Naive thymus-derived CD8-positive, alpha-beta T cell (primary cell): ENCODE measurements around the gene RLBP1. TPM values are rescaled to one million over a fixed set of nuclear protein-coding genes. Genes with fewer than 3 reads are reported as not detected.

ENCODE experiments used
- ATAC-seq, 2 donors: fragments of 150-1000 bp; cut with Tn5 transposase in 1 of 2; sonication (Bioruptor Pico), chemical (Tn5 transposase) in 1 of 2; 1 replicate in 1 of 2; 2 replicates in 1 of 2; pipeline ENCODE4 v1.10.0; 2021; ENCODE audit warnings: mild to moderate bottlenecking in 2 of 2, moderate library complexity in 2 of 2
- POLR2A ChIA-PET: fragments of 350-600 bp; sonication (Branson Sonifier 250); formaldehyde crosslinking; loops from one replicate; lab custom pipeline; 2021; ENCODE audit warnings: antibody characterized with exemption; lab: Charles Lee
- DNase-seq, 10 donors: peaks; one replicate each; pipeline versions ENCODE4 v3.0.0 to v3.0.0-alpha.2; 2020 to 2022
- H3K27ac Mint-ChIP-seq, 10 donors: one replicate each; pipeline ENCODE4 v1.8.0; 2020 to 2022; ENCODE audit warnings: mild to moderate bottlenecking in 10 of 10, mixed read lengths in 10 of 10, moderate library complexity in 4 of 10, inconsistent platforms in 1 of 10
- H3K27me3 Mint-ChIP-seq, 5 donors: one replicate each; pipeline ENCODE4 v1.8.0; 2021 to 2022; ENCODE audit warnings: mixed read lengths in 5 of 5
- H3K36me3 Mint-ChIP-seq, 3 donors: one replicate each; pipeline ENCODE4 v1.8.0; 2020 to 2022; ENCODE audit warnings: mixed read lengths in 3 of 3, mild to moderate bottlenecking in 2 of 3, inconsistent platforms in 1 of 3
- H3K4me1 Mint-ChIP-seq, 4 donors: one replicate each; pipeline ENCODE4 v1.8.0; 2021 to 2022; ENCODE audit warnings: mixed read lengths in 4 of 4
- H3K4me3 Mint-ChIP-seq, 10 donors: one replicate each; pipeline ENCODE4 v1.8.0; 2020 to 2022; ENCODE audit warnings: mild to moderate bottlenecking in 10 of 10, mixed read lengths in 10 of 10, moderate library complexity in 6 of 10, inconsistent platforms in 1 of 10
- H3K9me3 Mint-ChIP-seq, 9 donors: one replicate each; pipeline ENCODE4 v1.8.0; 2020 to 2022; ENCODE audit warnings: mixed read lengths in 9 of 9, mild to moderate bottlenecking in 3 of 9, inconsistent platforms in 1 of 9, moderate library complexity in 1 of 9
- polyA plus RNA-seq, 3 donors: library from polyadenylated mRNA; unstranded; fragments of 300-500 nt; fragmentation: Illumina TruSeq; gene quantifications; one replicate each; pipeline ENCODE4 v1.2.3, GENCODE V29; 2021
- total RNA-seq, 8 experiments: library from RNA in 2 of 8; stranded (reverse) in 2 of 8; gene quantifications; one replicate each; pipeline ENCODE4 v1.2.3 and lab custom pipeline; 2021 to 2026

Gene RLBP1
- total and polyA plus RNA-seq, 5 experiments from 2014 or later: not detected

DNA sequence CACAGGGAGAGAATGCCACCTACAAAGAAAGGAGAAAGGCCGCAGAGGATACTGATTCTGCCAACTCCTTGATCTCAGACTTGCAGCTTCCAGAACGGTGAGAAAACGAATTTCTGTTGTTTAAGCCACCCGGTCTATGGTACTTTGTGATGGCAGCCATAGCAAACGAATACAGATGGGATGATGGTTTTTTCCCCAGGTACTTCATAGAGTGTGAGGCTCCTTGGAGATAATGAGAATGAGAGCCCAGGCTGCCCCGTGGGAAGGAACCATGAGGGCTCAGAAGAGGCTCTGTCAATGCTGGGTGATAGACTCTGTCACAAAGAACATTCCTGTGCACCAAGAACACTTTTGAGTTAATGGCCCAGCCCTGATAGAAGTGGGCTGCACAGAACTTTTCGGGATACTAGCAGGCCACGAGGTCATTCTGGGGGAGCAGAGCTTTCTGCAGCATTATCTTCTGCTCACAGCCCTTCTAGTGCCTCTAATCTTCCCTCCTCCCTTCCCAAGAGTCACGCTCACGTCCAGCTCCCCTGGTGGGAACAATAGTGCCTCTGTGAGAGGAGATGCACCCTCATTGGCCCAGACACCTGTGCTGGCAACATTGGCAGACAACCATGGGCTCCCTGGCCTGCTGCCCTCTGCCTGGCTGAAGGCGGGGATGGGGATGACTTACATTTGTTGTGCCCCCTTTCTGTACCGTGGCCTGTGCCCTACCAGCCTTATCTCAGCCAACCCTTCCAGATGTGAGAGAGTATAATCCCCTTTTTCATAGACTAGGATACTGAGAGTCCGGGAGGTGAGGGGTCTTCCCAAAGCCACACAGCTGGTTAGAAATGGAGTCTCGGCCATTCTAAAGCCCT, 5.2 kb upstream of the RLBP1 start:
- H3K4me1 Mint-ChIP-seq: no peaks in the 10 kb centered on the region
- no peak overlapping the region for H3K4me3 Mint-ChIP-seq
- POLR2A ChIA-PET: no interaction called here

GRCh38 chr15:89225588-89225987, 4.2 kb upstream of the RLBP1 start:
- Mint-ChIP-seq H3K27ac (peak overlapping the region in 1 of 10 donors; percentile 37), H3K27me3 (peaks cover 0 to 14% (median 3%) of the 10 kb centered on the region in 5 donors), H3K36me3 (no peaks in the 10 kb centered on the region), H3K4me1 (no peaks in the 10 kb centered on the region), H3K9me3 (no peaks in the 10 kb centered on the region), H3K4me3 (no peak overlapping the region)
- POLR2A ChIA-PET: no interaction called here
- ATAC-seq (no peak), DNase-seq (no peak)

More for the DNA sequence above, 5.2 kb upstream of the RLBP1 start:
- Mint-ChIP-seq H3K9me3 (no peaks in the 10 kb centered on the region), H3K27ac (peak overlapping the region in 1 of 10 donors; percentile 7), H3K27me3 (peaks cover 0 to 18% (median 3%) of the 10 kb centered on the region in 5 donors), H3K36me3 (no peaks in the 10 kb centered on the region)
- ATAC-seq (no peak), DNase-seq (no peak)

DNA sequence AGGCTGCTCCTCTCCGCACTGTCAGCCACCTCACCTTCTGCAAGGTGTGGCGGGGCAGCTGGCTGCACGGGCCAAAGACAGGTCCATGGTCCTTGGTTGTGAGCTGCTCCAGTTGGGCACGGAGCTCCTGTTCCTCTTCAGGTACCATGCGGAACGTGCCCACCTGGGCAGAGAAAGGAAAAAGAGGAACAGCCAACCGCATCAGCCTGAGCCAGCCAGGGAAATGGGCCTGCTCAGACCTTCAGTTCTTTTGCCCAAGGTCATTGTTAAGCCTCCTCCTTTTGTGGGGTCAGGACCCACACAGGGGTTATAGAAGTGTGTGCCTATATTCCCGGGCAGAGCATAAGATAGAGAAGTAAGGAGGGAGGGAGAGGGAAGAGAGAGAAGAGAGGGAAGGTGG, 2.8 kb downstream of the RLBP1 start:
- DNase-seq: no peak
- Mint-ChIP-seq H3K36me3 (no peaks in the 10 kb centered on the region), H3K4me3 (no peak overlapping the region), H3K27me3 (peaks cover 0 to 4% (median 0%) of the 10 kb centered on the region in 5 donors), H3K4me1 (no peaks in the 10 kb centered on the region), H3K9me3 (no peaks in the 10 kb centered on the region), H3K27ac (peak overlapping the region in 1 of 10 donors; percentile 3)
- ATAC-seq: no peak
- POLR2A ChIA-PET: no interaction called here

- POLR2A ChIA-PET: no interaction called here
- Mint-ChIP-seq H3K27ac (no peak overlapping the region), H3K9me3 (no peaks in the 10 kb centered on the region), H3K27me3 (peaks cover 0 to 4% (median 0%) of the 10 kb centered on the region in 5 donors), H3K4me1 (no peaks in the 10 kb centered on the region), H3K4me3 (no peak overlapping the region), H3K36me3 (no peaks in the 10 kb centered on the region)
- DNase-seq (no peak), ATAC-seq (no peak)
Measured at GRCh38 chr15:89217686-89218376, 3.5 kb downstream of the RLBP1 start.

DNA sequence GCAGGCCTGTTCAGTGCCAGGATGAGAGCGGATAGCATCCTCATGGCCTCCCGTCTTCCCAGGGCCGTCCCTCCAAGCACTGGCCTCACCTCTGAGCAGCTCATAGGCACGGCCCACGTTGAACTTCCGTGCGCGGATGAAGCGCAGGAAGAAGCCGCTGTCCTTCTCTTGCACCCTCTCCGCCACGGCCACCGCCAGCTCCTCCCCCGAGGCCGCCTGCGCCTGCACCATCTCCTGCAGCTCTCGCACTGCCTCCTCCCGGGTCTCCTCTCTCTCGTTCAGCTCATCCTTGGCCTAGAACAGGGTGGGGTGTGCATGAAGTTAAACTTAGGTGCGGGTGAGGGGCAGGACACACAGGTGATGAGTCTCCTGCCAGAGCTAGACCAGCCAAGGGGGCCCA, 4.3 kb downstream of the RLBP1 start:
- H3K4me3 Mint-ChIP-seq: no peak overlapping the region
- DNase-seq: no peak
- H3K27me3 Mint-ChIP-seq: peaks cover 0 to 4% (median 0%) of the 10 kb centered on the region in 5 donors
- no peak overlapping the region for H3K27ac Mint-ChIP-seq
- H3K36me3 Mint-ChIP-seq: no peaks in the 10 kb centered on the region
- POLR2A ChIA-PET: no interaction called here
- no peaks in the 10 kb centered on the region for H3K9me3 Mint-ChIP-seq
- ATAC-seq: no peak
- H3K4me1 Mint-ChIP-seq: no peaks in the 10 kb centered on the region

GRCh38 chr15:89215627-89216026, 5.8 kb downstream of the RLBP1 start:
- ATAC-seq: no peak
- Mint-ChIP-seq H3K9me3 (no peaks in the 10 kb centered on the region), H3K27me3 (peaks cover 0 to 2% (median 0%) of the 10 kb centered on the region in 5 donors), H3K36me3 (no peaks in the 10 kb centered on the region), H3K4me1 (no peaks in the 10 kb centered on the region), H3K27ac (no peak overlapping the region), H3K4me3 (no peak overlapping the region)
- no peak for DNase-seq
- POLR2A ChIA-PET: no interaction called here

DNA sequence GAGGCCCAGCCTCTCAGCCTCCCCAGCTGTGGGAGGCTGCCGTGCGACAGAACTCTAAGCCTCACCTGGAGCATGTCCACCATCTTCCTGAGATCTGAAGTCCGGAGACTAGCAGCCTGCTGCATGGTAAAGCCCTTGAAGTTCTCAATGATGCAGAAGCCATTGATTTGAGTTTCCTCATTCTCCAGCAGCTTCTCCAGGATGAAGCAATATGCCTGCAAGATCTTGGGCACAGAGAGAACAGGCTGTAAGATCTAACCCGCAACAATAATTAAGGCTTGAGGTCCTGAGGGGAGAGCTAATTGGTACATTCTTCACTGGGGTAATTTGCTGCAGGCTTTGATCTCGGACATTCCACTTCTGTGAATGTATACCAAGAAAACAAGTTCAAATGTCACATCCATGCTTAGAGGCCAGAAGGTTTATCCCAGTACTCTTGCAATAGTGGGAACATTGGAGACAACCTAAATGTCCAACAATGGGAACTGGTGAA, 9.7 kb downstream of the RLBP1 start:
- no peaks in the 10 kb centered on the region for H3K9me3 Mint-ChIP-seq
- no peak overlapping the region for H3K4me3 Mint-ChIP-seq
- H3K27me3 Mint-ChIP-seq: peaks cover 0 to 4% (median 2%) of the 10 kb centered on the region in 5 donors
- no peak for DNase-seq
- POLR2A ChIA-PET: no interaction called here
- peaks cover 0 to 5% (median 5%) of the 10 kb centered on the region in 4 donors for H3K4me1 Mint-ChIP-seq
- no peak overlapping the region for H3K27ac Mint-ChIP-seq
- ATAC-seq: no peak
- no peaks in the 10 kb centered on the region for H3K36me3 Mint-ChIP-seq

- no peaks in the 10 kb centered on the region for H3K9me3 Mint-ChIP-seq
- POLR2A ChIA-PET: no interaction called here
Measured at GRCh38 chr15:89209057-89209456, 12.3 kb downstream of the RLBP1 start.

DNA sequence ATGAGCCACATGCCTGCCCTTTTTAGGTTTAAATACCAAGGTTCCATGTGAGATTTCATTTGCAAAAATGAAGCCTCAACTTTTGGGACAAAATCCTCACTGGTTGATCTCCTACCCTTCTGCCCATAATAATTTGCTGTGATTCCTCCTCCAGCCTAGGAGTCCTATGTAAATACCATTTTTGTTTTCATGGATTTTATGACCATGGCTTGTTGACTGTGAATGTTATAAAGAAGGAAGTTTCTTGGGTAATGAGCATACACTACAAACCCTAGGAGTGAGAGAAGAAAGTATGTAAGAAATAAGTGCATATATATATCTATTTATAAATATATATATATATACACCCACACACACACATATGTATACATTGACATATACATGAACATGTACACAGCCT, 13.1 kb downstream of the RLBP1 start:
- peaks cover 11 to 29% (median 25%) of the 10 kb centered on the region in 4 donors for H3K4me1 Mint-ChIP-seq
- H3K4me3 Mint-ChIP-seq: no peak overlapping the region
- no peaks in the 10 kb centered on the region for H3K36me3 Mint-ChIP-seq
- no peak for DNase-seq
- peaks cover 0 to 4% (median 1%) of the 10 kb centered on the region in 5 donors for H3K27me3 Mint-ChIP-seq
- ATAC-seq: no peak
- no peaks in the 10 kb centered on the region for H3K9me3 Mint-ChIP-seq
- POLR2A ChIA-PET: no interaction called here
- no peak overlapping the region for H3K27ac Mint-ChIP-seq

More at GRCh38 chr15:89209057-89209456, 12.3 kb downstream of the RLBP1 start:
- ATAC-seq (no peak), DNase-seq (no peak)
- Mint-ChIP-seq H3K27me3 (peaks cover 0 to 4% (median 1%) of the 10 kb centered on the region in 5 donors), H3K36me3 (no peaks in the 10 kb centered on the region), H3K4me1 (peaks cover 5 to 21% (median 18%) of the 10 kb centered on the region in 4 donors), H3K4me3 (no peak overlapping the region), H3K27ac (no peak overlapping the region)

- peak; percentile 95 to 98 for ATAC-seq
- H3K27me3 Mint-ChIP-seq: peaks cover 0 to 4% (median 1%) of the 10 kb centered on the region in 5 donors
- POLR2A ChIA-PET: interaction anchor here (0.7 kb wide), 2 partner anchors 32 to 310 kb away, joined by 3 to 6 read pairs; no protein-coding TSS in a partner anchor
- H3K9me3 Mint-ChIP-seq: no peaks in the 10 kb centered on the region
- no peaks in the 10 kb centered on the region for H3K36me3 Mint-ChIP-seq
- peak overlapping the region in 3 of 10 donors; percentile 6 to 20 (median 14) for H3K4me3 Mint-ChIP-seq
- peaks cover 11 to 29% (median 26%) of the 10 kb centered on the region in 4 donors for H3K4me1 Mint-ChIP-seq
- peak; percentile 51 to 81 (median 68) for DNase-seq
- H3K27ac Mint-ChIP-seq: peak overlapping the region in 3 of 10 donors; percentile 21 to 63 (median 62)
Measured at GRCh38 chr15:89206908-89207331, 14.5 kb downstream of the RLBP1 start.

DNA sequence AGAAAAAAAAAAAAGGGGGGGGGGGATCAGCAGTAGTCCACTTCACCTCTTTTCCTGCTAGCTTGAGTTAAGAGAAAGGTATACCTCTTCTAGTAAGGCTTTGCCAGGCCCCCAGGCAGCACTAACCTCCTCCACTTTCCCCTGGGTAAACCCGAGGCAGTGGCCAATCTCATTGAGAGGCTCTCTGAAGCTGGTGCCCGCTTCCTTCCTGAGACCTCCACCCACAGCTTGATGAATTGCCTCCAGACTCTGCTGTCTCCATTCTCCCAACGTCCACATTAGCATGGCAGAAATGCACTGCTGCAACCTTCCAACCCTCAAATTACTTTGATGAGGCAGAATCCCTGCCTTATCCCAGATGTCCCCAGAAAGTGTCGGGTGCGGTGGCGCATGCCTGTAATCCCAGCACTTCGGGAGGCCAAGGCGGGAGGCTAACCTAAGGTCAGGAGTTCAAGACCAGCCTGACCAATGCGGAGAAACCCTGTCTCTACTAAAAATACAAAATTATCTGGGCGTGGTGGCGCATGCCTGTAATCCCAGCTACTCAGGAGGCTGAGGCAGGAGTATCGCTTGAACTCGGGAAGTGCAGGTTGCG, 15.3 kb downstream of the RLBP1 start:
- H3K9me3 Mint-ChIP-seq: no peaks in the 10 kb centered on the region
- H3K4me1 Mint-ChIP-seq: peaks cover 11 to 29% (median 26%) of the 10 kb centered on the region in 4 donors
- no peak for ATAC-seq
- H3K4me3 Mint-ChIP-seq: no peak overlapping the region
- H3K27ac Mint-ChIP-seq: peak overlapping the region in 1 of 10 donors; percentile 37
- no peak for DNase-seq
- POLR2A ChIA-PET: interaction anchor here (0.7 kb wide), 1 partner anchor 33 kb away, joined by 6 read pairs; no protein-coding TSS in a partner anchor
- H3K36me3 Mint-ChIP-seq: peaks cover 0 to 5% (median 0%) of the 10 kb centered on the region in 3 donors
- H3K27me3 Mint-ChIP-seq: peaks cover 0 to 4% (median 1%) of the 10 kb centered on the region in 5 donors

DNA sequence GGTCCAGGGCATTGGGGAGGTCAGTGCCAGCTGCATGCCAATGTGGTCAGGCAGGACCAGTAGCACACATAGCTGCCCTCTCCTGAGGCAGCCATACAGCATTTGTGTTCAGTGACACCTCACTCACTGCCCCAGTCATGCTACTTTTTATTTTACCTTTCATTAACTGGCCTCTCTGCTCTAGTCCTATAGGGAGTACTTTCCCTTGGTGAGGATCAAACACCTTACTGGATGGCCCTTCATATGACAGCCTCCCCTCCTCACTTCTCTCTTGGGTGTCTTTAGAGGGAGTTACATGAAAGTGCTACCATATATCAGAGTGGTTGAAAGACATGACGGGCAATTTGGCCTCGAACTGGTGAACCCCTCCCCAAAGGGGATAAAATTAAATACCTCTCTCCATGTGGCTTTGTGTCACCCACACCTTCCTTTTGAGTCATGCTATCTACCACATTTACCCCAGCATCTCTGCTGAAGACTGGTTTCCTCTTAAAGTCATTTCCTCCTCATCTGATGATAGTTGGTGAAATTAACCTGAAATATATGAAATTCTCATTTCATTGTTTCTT, 17.6 kb downstream of the RLBP1 start:
- H3K27ac Mint-ChIP-seq: peak overlapping the region in 3 of 10 donors; percentile 43 to 69 (median 57)
- no peaks in the 10 kb centered on the region for H3K9me3 Mint-ChIP-seq
- H3K4me1 Mint-ChIP-seq: peaks cover 11 to 29% (median 26%) of the 10 kb centered on the region in 4 donors
- ATAC-seq: peak in 1 of 2 donors; percentile 42
- peak overlapping the region in 2 of 10 donors; percentile 34 to 37 for H3K4me3 Mint-ChIP-seq
- peaks cover 0 to 4% (median 1%) of the 10 kb centered on the region in 5 donors for H3K27me3 Mint-ChIP-seq
- H3K36me3 Mint-ChIP-seq: peaks cover 0 to 19% (median 2%) of the 10 kb centered on the region in 3 donors
- DNase-seq: peak in 1 of 10 donors; percentile 2
- POLR2A ChIA-PET: no interaction called here
